Caco-2 (cell line): ENCODE results near the gene ANKRD52. TPM values are rescaled to one million over a fixed set of nuclear protein-coding genes. Genes with fewer than 3 reads are reported as not detected.
"Not testable (repeated sequence)": the region's sequence is repeated elsewhere in the genome, so short reads cannot be mapped to it uniquely, and the experiment has no call there.

Experiments
- BruUV-seq: library from RNA; stranded (reverse); fragments of 400-500 nt; replicated peaks from 2 replicates; lab custom pipeline; 2021; lab: Mats Ljungman, UMichigan
- CTCF ChIA-PET: fragments of 300-600 bp; sonication (Branson Sonifier 250); formaldehyde crosslinking; loops from one replicate; lab custom pipeline; 2022; ENCODE audit warnings: antibody characterized with exemption; lab: Charles Lee
- POLR2A ChIA-PET: fragments of 300-600 bp; sonication (Branson Sonifier 250); formaldehyde crosslinking; loops from one replicate; lab custom pipeline; 2022; ENCODE audit warnings: antibody characterized with exemption; lab: Charles Lee
- DNase-seq, 2 experiments: peaks; one replicate each; pipeline versions ENCODE4 v3.0.0 to v3.0.0-alpha.2; 2020 to 2022
- H3K27me3 ChIP-seq: replicated peaks from 2 replicates; pipeline ENCODE4 v1.6.0; 2011; ENCODE audit warnings: low read length; ENCODE audit not compliant: control insufficient read depth, insufficient read depth
- H3K36me3 ChIP-seq: 2 replicates; pipeline ENCODE4 v1.5.1; 2011; ENCODE audit warnings: low read length; ENCODE audit not compliant: control insufficient read depth, insufficient read depth
- H3K4me1 ChIP-seq: fragments of 250-450 bp; sonication (Bioruptor Pico); 2 replicates; pipeline ENCODE4 v1.5.1; 2020; ENCODE audit warnings: mild to moderate bottlenecking
- H3K4me3 ChIP-seq: 2 replicates; pipeline ENCODE4 v1.5.1; 2011; ENCODE audit warnings: low read depth, mild to moderate bottlenecking, control low read depth, low read length
- H3K9me3 ChIP-seq: fragments of 250-450 bp; sonication (Bioruptor Pico); 2 replicates; pipeline ENCODE4 v1.5.1; 2020; ENCODE audit warnings: mild to moderate bottlenecking, moderate library complexity
- H3K27ac Mint-ChIP-seq: one replicate; pipeline ENCODE4 v1.8.0; 2022; ENCODE audit warnings: mixed read lengths; ENCODE audit not compliant: unreplicated experiment
- H3K27me3 Mint-ChIP-seq: one replicate; pipeline ENCODE4 v1.8.0; 2022; ENCODE audit warnings: mixed read lengths; ENCODE audit not compliant: insufficient read depth, unreplicated experiment
- H3K36me3 Mint-ChIP-seq: one replicate; pipeline ENCODE4 v1.8.0; 2022; ENCODE audit warnings: mild to moderate bottlenecking, mixed read lengths; ENCODE audit not compliant: insufficient read depth, unreplicated experiment
- H3K4me1 Mint-ChIP-seq: one replicate; pipeline ENCODE4 v1.8.0; 2022; ENCODE audit warnings: low read depth, mixed read lengths; ENCODE audit not compliant: unreplicated experiment
- H3K4me3 Mint-ChIP-seq: one replicate; pipeline ENCODE4 v1.8.0; 2022; ENCODE audit warnings: mild to moderate bottlenecking, moderate library complexity, mixed read lengths; ENCODE audit not compliant: unreplicated experiment
- H3K9me3 Mint-ChIP-seq: one replicate; pipeline ENCODE4 v1.8.0; 2022; ENCODE audit warnings: mixed read lengths; ENCODE audit not compliant: unreplicated experiment
- CTCF ChIP-seq, 2 experiments: fragments of 200-600 bp in 1 of 2; IDR thresholded peaks; 1 replicate in 1 of 2; 2 replicates in 1 of 2; pipeline versions ENCODE4 v1.5.1 to v1.8.0; 2011 to 2022; ENCODE audit warnings: antibody characterized with exemption in 1 of 2, control low read depth in 1 of 2, inconsistent platforms in 1 of 2, low read depth in 1 of 2, low read length in 1 of 2, mild to moderate bottlenecking in 1 of 2, moderate library complexity in 1 of 2; ENCODE audit not compliant: insufficient read depth in 1 of 2, severe bottlenecking in 1 of 2, unreplicated experiment in 1 of 2
- intact Hi-C: fragments of 100-400 bp; cut with micrococcal nuclease; formaldehyde crosslinking; loops from one replicate; pipeline ENCODE4 v1.10.0; 2022; ENCODE audit not compliant: unreplicated experiment
- total RNA-seq: library from RNA; stranded (reverse); gene quantifications from 2 replicates; pipeline ENCODE4 v1.2.3, GENCODE V29; 2022

The ANKRD52 gene
- total RNA-seq, 1 experiment from 2014 or later: 34.6 TPM

GRCh38 chr12:56288705-56289387 lies 30.7 kb upstream of the ANKRD52 start:
- TF ChIP-seq CTCF (IDR thresholded peaks at IDR 0.05; ENCODE audit: insufficient read depth in 1 of 2, low read depth in 1 of 2, low read length in 1 of 2, severe bottlenecking in 1 of 2, unreplicated experiment in 1 of 2): no peak
- ChIA-PET POLR2A (no interaction called here), CTCF (no interaction called here)
- no TSS peak for BruUV-seq
- H3K4me1 ChIP-seq: peaks cover 39% of the 10 kb centered on the region
- Mint-ChIP-seq H3K36me3 (peaks cover 57% of the 10 kb centered on the region), H3K9me3 (no peaks in the 10 kb centered on the region), H3K27me3 (no peaks in the 10 kb centered on the region), H3K4me1 (peaks cover 28% of the 10 kb centered on the region), H3K27ac (no peak overlapping the region), H3K4me3 (no peak overlapping the region)
- intact Hi-C loops: no loop called here
- no peak for DNase-seq
- no peaks in the 10 kb centered on the region for H3K36me3 ChIP-seq
- H3K4me3 ChIP-seq: no peak overlapping the region
- H3K27me3 ChIP-seq: no peaks in the 10 kb centered on the region
- no peaks in the 10 kb centered on the region for H3K9me3 ChIP-seq

- H3K9me3 ChIP-seq: no peaks in the 10 kb centered on the region
- intact Hi-C loops: loop anchor here (2.0 kb wide), 1 partner anchor 19 kb away; the partner anchor contains the start of gene COQ10A
- ChIA-PET CTCF (interaction anchor here (1.0 to 1.8 kb wide), 3 partner anchors 11 to 178 kb away, joined by 3 to 11 read pairs (median 4); partner anchors contain the start of gene STAT2), POLR2A (interaction anchor here (0.9 kb wide), 1 partner anchor 19 kb away, joined by 5 read pairs; the partner anchor contains the start of gene COQ10A)
- Mint-ChIP-seq H3K4me3 (peak overlapping the region; percentile 1), H3K27ac (peak overlapping the region; percentile 58), H3K4me1 (peaks cover 21% of the 10 kb centered on the region), H3K36me3 (peaks cover 67% of the 10 kb centered on the region), H3K27me3 (no peaks in the 10 kb centered on the region), H3K9me3 (no peaks in the 10 kb centered on the region)
- DNase-seq: no peak
- BruUV-seq: no TSS peak
- no peaks in the 10 kb centered on the region for H3K27me3 ChIP-seq
- H3K36me3 ChIP-seq: peaks cover 1% of the 10 kb centered on the region; the same call in 1 of the 2 replicates
- no peak overlapping the region for H3K4me3 ChIP-seq
- TF ChIP-seq CTCF (IDR thresholded peaks at IDR 0.05; ENCODE audit: insufficient read depth in 1 of 2, low read depth in 1 of 2, low read length in 1 of 2, severe bottlenecking in 1 of 2, unreplicated experiment in 1 of 2): no peak
- peaks cover 24% of the 10 kb centered on the region for H3K4me1 ChIP-seq
Observed at GRCh38 chr12:56286044-56286830, 28.1 kb upstream of the ANKRD52 start.

GRCh38 chr12:56284263-56284662 lies 26.1 kb upstream of the ANKRD52 start:
- BruUV-seq, H3K9me3 ChIP-seq, H3K36me3 ChIP-seq, H3K27me3 Mint-ChIP-seq, intact Hi-C loops, POLR2A ChIA-PET, H3K27ac Mint-ChIP-seq, H3K27me3 ChIP-seq, CTCF ChIA-PET, H3K4me3 ChIP-seq, H3K4me3 Mint-ChIP-seq, H3K9me3 Mint-ChIP-seq, DNase-seq: not testable (repeated sequence)
- peaks cover 19% of the 10 kb centered on the region for H3K4me1 ChIP-seq
- peaks cover 17% of the 10 kb centered on the region for H3K4me1 Mint-ChIP-seq
- H3K36me3 Mint-ChIP-seq: peaks cover 68% of the 10 kb centered on the region
